Endothelial cell of umbilical vein (primary cell): ENCODE data around the gene GH1. TPM values are rescaled to one million over a fixed set of nuclear protein-coding genes. Genes with fewer than 3 reads are reported as not detected.
"Not testable (repeated sequence)": the region's sequence is repeated elsewhere in the genome, so short reads cannot be mapped to it uniquely, and the experiment has no call there.

Source experiments
- BruUV-seq: library from RNA; stranded (reverse); fragments of 400-500 nt; replicated peaks from 2 replicates; lab custom pipeline; 2021; lab: Mats Ljungman, UMichigan
- CTCF ChIA-PET: fragments of 300-600, 350-600 bp; sonication (Branson Sonifier 250); formaldehyde crosslinking; loops from one replicate; lab custom pipeline; 2021; ENCODE audit warnings: antibody characterized with exemption, inconsistent platforms; lab: Charles Lee
- POLR2A ChIA-PET: fragments of 300-600, 350-600 bp; sonication (Branson Sonifier 250); formaldehyde crosslinking; loops from one replicate; lab custom pipeline; 2021; ENCODE audit warnings: antibody characterized with exemption, inconsistent platforms; lab: Charles Lee
- DNase-seq: peaks from one replicate; pipeline ENCODE4 v3.0.0-alpha.2; 2011; ENCODE audit warnings: low read depth, low spot score
- FAIRE-seq: peaks from 2 replicates; lab custom pipeline; 2011; peaks lifted over from hg19 to GRCh38; lab: Jason Lieb, UNC
- H2AFZ ChIP-seq: 2 replicates; pipeline ENCODE4 v1.6.0; 2012; ENCODE audit warnings: low read depth, low read length, control low read depth, inconsistent platforms
- H3K27ac ChIP-seq: 2 replicates; pipeline ENCODE4 v1.5.1; 2011; ENCODE audit warnings: low read depth, mild to moderate bottlenecking, control low read depth, low read length, moderate library complexity; ENCODE audit not compliant: insufficient read depth
- H3K27me3 ChIP-seq, 2 experiments: 2 replicates each; pipeline versions ENCODE4 v1.6.0 to v1.6.1; 2011; ENCODE audit warnings: low read length in 2 of 2, mixed read lengths in 1 of 2; ENCODE audit not compliant: control insufficient read depth in 2 of 2, insufficient read depth in 2 of 2
- H3K36me3 ChIP-seq, 2 experiments: 2 replicates in 1 of 2; 3 replicates in 1 of 2; pipeline ENCODE4 v1.5.1; 2011; ENCODE audit warnings: low read length in 2 of 2, mild to moderate bottlenecking in 1 of 2, moderate library complexity in 1 of 2; ENCODE audit not compliant: control insufficient read depth in 2 of 2, insufficient read depth in 2 of 2; ENCODE audit errors: extremely low read depth in 1 of 2
- H3K4me1 ChIP-seq: 3 replicates; pipeline ENCODE4 v1.5.1; 2011; ENCODE audit warnings: mild to moderate bottlenecking, low read length; ENCODE audit not compliant: control insufficient read depth, insufficient read depth; ENCODE audit errors: extremely low read depth
- H3K4me2 ChIP-seq: 2 replicates; pipeline ENCODE4 v1.6.1; 2011; ENCODE audit warnings: low read length, control low read depth, mixed read lengths; ENCODE audit not compliant: insufficient read depth
- H3K4me3 ChIP-seq, 3 experiments: fragments of 200-600 bp in 1 of 3; sonication (generic), shearing (Covaris generic) in 1 of 3; replicated peaks in 1 of 3; 2 replicates each; pipeline ENCODE4 v1.5.1; 2011 to 2016; ENCODE audit warnings: control low read depth in 3 of 3, low read length in 3 of 3, mild to moderate bottlenecking in 2 of 3, inconsistent platforms in 1 of 3, low read depth in 1 of 3, moderate library complexity in 1 of 3; ENCODE audit not compliant: insufficient read depth in 1 of 3
- H3K79me2 ChIP-seq: 2 replicates; pipeline ENCODE4 v1.6.0; 2012; ENCODE audit warnings: low read length, inconsistent platforms; ENCODE audit not compliant: control insufficient read depth, insufficient read depth
- H3K9ac ChIP-seq: replicated peaks from 2 replicates; pipeline ENCODE3; 2011; ENCODE audit warnings: low read length, control low read depth; ENCODE audit not compliant: insufficient read depth; ENCODE audit errors: extremely low read depth
- H3K9me1 ChIP-seq: replicated peaks from 3 replicates; pipeline ENCODE4 v1.6.0; 2011; ENCODE audit warnings: mild to moderate bottlenecking, low read length; ENCODE audit not compliant: control insufficient read depth, insufficient read depth; ENCODE audit errors: extremely low read depth
- H3K9me3 ChIP-seq: replicated peaks from 2 replicates; pipeline ENCODE4 v1.5.1; 2012; ENCODE audit warnings: low read length, inconsistent platforms; ENCODE audit not compliant: control insufficient read depth, insufficient read depth
- H4K20me1 ChIP-seq: replicated peaks from 2 replicates; pipeline ENCODE3; 2011; ENCODE audit warnings: mild to moderate bottlenecking, low read length; ENCODE audit not compliant: control insufficient read depth, insufficient read depth; ENCODE audit errors: extremely low read depth
- dilution Hi-C: fragments of 300-500 bp; cut with MboI; formaldehyde crosslinking; loops from one replicate; pipeline ENCODE4 v1.15.0; 2019; ENCODE audit warnings: low sequenced_read_pairs; ENCODE audit not compliant: extremely low pct_ligation_motif_present
- intact Hi-C: fragments of 100-400 bp; cut with micrococcal nuclease; formaldehyde crosslinking; loops from one replicate; pipeline ENCODE4 v1.10.0; 2022
- polyA plus RNA-seq, 4 experiments: library from polyadenylated mRNA; depleted of rRNA in 3 of 4; stranded (reverse) in 3 of 4; unstranded in 1 of 4; fragments of >200 nt; gene quantifications; 2 replicates each; pipeline versions ENCODE4 v1.2.1 to v1.2.3, GENCODE V29; 2011 to 2012; ENCODE audit warnings: missing spikeins in 1 of 4
- small RNA-seq: library from RNA; depleted of rRNA; stranded (forward); fragments of <200 nt; gene quantifications from one replicate; pipeline ENCODE3, GENCODE V24; 2012; ENCODE audit warnings: low replicate concordance, low read depth; ENCODE audit not compliant: insufficient read depth, insufficient read length
- total RNA-seq: library from RNA; stranded (reverse); gene quantifications from 2 replicates; pipeline ENCODE4 v1.2.3, GENCODE V29; 2021
- TF ChIP-seq, protein P1 (sequence below), 2 donors: IDR thresholded peaks; 1 replicate in 1 of 2; 2 replicates in 1 of 2; pipeline ENCODE4 v1.5.1; 2011; ENCODE audit warnings: low read length in 2 of 2, mild to moderate bottlenecking in 2 of 2, moderate library complexity in 2 of 2, control low read depth in 1 of 2, inconsistent platforms in 1 of 2, low read depth in 1 of 2; ENCODE audit not compliant: insufficient read depth in 1 of 2; ENCODE audit errors: extremely low read depth in 1 of 2

GH1 gene
- total and polyA plus RNA-seq, 2 donors (not counting 3 experiments of a cell fraction or from before 2014, with no cell fraction given) = not detected

- H3K27me3 ChIP-seq, H3K27ac ChIP-seq, H2AFZ ChIP-seq, H3K4me2 ChIP-seq, H3K36me3 ChIP-seq, H3K79me2 ChIP-seq, H3K4me1 ChIP-seq, BruUV-seq, H3K9me1 ChIP-seq, DNase-seq, POLR2A ChIA-PET, intact Hi-C loops, dilution Hi-C loops, H3K9me3 ChIP-seq, H3K9ac ChIP-seq, H3K4me3 ChIP-seq, H4K20me1 ChIP-seq, FAIRE-seq: not testable (repeated sequence)
- CTCF ChIA-PET = interaction anchor here (0.9 to 1.1 kb wide), 2 partner anchors 9 to 21 kb away, joined by 4 to 6 read pairs; no protein-coding TSS in a partner anchor
- TF ChIP-seq, protein P1, sequence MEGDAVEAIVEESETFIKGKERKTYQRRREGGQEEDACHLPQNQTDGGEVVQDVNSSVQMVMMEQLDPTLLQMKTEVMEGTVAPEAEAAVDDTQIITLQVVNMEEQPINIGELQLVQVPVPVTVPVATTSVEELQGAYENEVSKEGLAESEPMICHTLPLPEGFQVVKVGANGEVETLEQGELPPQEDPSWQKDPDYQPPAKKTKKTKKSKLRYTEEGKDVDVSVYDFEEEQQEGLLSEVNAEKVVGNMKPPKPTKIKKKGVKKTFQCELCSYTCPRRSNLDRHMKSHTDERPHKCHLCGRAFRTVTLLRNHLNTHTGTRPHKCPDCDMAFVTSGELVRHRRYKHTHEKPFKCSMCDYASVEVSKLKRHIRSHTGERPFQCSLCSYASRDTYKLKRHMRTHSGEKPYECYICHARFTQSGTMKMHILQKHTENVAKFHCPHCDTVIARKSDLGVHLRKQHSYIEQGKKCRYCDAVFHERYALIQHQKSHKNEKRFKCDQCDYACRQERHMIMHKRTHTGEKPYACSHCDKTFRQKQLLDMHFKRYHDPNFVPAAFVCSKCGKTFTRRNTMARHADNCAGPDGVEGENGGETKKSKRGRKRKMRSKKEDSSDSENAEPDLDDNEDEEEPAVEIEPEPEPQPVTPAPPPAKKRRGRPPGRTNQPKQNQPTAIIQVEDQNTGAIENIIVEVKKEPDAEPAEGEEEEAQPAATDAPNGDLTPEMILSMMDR (IDR thresholded peaks at IDR 0.05; ENCODE audit: extremely low read depth in 1 of 2, insufficient read depth in 1 of 2, low read depth in 1 of 2, low read length in 2 of 2) = peak in 1 of 2 donors; percentile 12
Observed at GRCh38 chr17:63869491-63870291, 48.9 kb downstream of the GH1 start.

Small RNAs within 50 kb of the gene (small RNA-seq; reads per million reads assigned to genes)
- gene AC040958.1 (not detected), gene AC127029.1 (not detected), gene GH1 (not detected)

Other genes starting within 250 kb of the GH1 start
- gene LIMD2, start 218.7 kb downstream of the GH1 start, total RNA-seq = 69.0 TPM in 2 replicates
- gene LIMD2, start 218.7 kb downstream of the GH1 start, polyA plus RNA-seq = 83.9 and 99.9 TPM in 2 replicates
- gene STRADA, start 177.0 kb downstream of the GH1 start, total RNA-seq = 47.0 and 49.6 TPM in 2 replicates
- 53.6 and 55.1 TPM in 2 replicates for gene STRADA, start 177.0 kb downstream of the GH1 start, polyA plus RNA-seq
- 73.9 and 76.5 TPM in 2 replicates for gene CCDC47, start 145.2 kb downstream of the GH1 start, total RNA-seq
- 13.7 and 21.7 TPM in 2 replicates for gene CCDC47, start 145.2 kb downstream of the GH1 start, polyA plus RNA-seq
- gene DDX42, start 144.7 kb downstream of the GH1 start, total RNA-seq = 111 and 124 TPM in 2 replicates
- 36.8 and 48.1 TPM in 2 replicates for gene DDX42, start 144.7 kb downstream of the GH1 start, polyA plus RNA-seq
- 179 TPM in 2 replicates for gene PSMC5, start 91.4 kb downstream of the GH1 start, total RNA-seq
- gene PSMC5, start 91.4 kb downstream of the GH1 start, polyA plus RNA-seq = 170 and 236 TPM in 2 replicates
- 50.2 and 60.2 TPM in 2 replicates for gene FTSJ3, start 91.2 kb downstream of the GH1 start, total RNA-seq
- 27.3 and 42.1 TPM in 2 replicates for gene FTSJ3, start 91.2 kb downstream of the GH1 start, polyA plus RNA-seq
- gene SMARCD2, start 76.2 kb downstream of the GH1 start, total RNA-seq = 50.3 and 51.2 TPM in 2 replicates
- 55.7 and 62.8 TPM in 2 replicates for gene SMARCD2, start 76.2 kb downstream of the GH1 start, polyA plus RNA-seq
- gene CSH2, start 45.2 kb downstream of the GH1 start, total RNA-seq = not detected in 2 replicates
- not detected in 2 replicates for gene CSH2, start 45.2 kb downstream of the GH1 start, polyA plus RNA-seq
- gene GH2, start 36.9 kb downstream of the GH1 start, total RNA-seq = not detected in 2 replicates
- not detected in 2 replicates for gene GH2, start 36.9 kb downstream of the GH1 start, polyA plus RNA-seq
- gene CSH1, start 22.3 kb downstream of the GH1 start, total RNA-seq = not detected in 2 replicates
- gene CSH1, start 22.3 kb downstream of the GH1 start, polyA plus RNA-seq = not detected in 2 replicates
- gene CSHL1, start 7.6 kb downstream of the GH1 start, total RNA-seq = not detected in 2 replicates
- gene CSHL1, start 7.6 kb downstream of the GH1 start, polyA plus RNA-seq = not detected in 2 replicates
- 0.60 and 2.1 TPM in 2 replicates for gene CD79B, start 13.5 kb upstream of the GH1 start, total RNA-seq
- 2.2 and 3.9 TPM in 2 replicates for gene CD79B, start 13.5 kb upstream of the GH1 start, polyA plus RNA-seq
- gene SCN4A, start 54.1 kb upstream of the GH1 start, total RNA-seq = 0.40 TPM in 1 of 2 replicates, not detected in the other
- 0.01 and 0.02 TPM in 2 replicates for gene SCN4A, start 54.1 kb upstream of the GH1 start, polyA plus RNA-seq
- 0.78 and 1.2 TPM in 2 replicates for gene PRR29, start 79.5 kb upstream of the GH1 start, total RNA-seq
- 0.39 and 0.60 TPM in 2 replicates for gene PRR29, start 79.5 kb upstream of the GH1 start, polyA plus RNA-seq
- gene ICAM2, start 101.8 kb upstream of the GH1 start, total RNA-seq = 514 and 586 TPM in 2 replicates
- 2,377 and 2,759 TPM in 2 replicates for gene ICAM2, start 101.8 kb upstream of the GH1 start, polyA plus RNA-seq
- 14.7 and 21.5 TPM in 2 replicates for gene ERN1, start 211.3 kb upstream of the GH1 start, total RNA-seq
- 8.3 and 9.1 TPM in 2 replicates for gene ERN1, start 211.3 kb upstream of the GH1 start, polyA plus RNA-seq